Glomerular endothelial cell (primary cell): ENCODE data around the gene TTC29. TPM values are rescaled to one million over a fixed set of nuclear protein-coding genes. Genes with fewer than 3 reads are reported as not detected.

ENCODE experiments used
- DNase-seq: peaks from one replicate; pipeline ENCODE4 v3.0.0-alpha.2; 2011; ENCODE audit warnings: low read depth, low spot score; ENCODE audit errors: extremely low read depth
- total RNA-seq: library from RNA; depleted of rRNA; stranded (reverse); fragments of >200 nt; gene quantifications from 2 replicates; pipeline ENCODE4 v1.2.3, GENCODE V29; 2015

TTC29 gene
- total RNA-seq, result 3.9 and 4.2 TPM in 2 replicates

- DNase-seq, result peak; percentile 36
These were observed at the start of gene TTC29 for GRCh38 chr4:146945556-146946374. Gene TTC29, minus strand, starts transcription at chr4:146945864. Its CDS starts 5,969 bp downstream, at chr4:146939895.

GRCh38 chr4:146981651-146982050, 36.0 kb upstream of the TTC29 start:
- DNase-seq, result no peak

DNA sequence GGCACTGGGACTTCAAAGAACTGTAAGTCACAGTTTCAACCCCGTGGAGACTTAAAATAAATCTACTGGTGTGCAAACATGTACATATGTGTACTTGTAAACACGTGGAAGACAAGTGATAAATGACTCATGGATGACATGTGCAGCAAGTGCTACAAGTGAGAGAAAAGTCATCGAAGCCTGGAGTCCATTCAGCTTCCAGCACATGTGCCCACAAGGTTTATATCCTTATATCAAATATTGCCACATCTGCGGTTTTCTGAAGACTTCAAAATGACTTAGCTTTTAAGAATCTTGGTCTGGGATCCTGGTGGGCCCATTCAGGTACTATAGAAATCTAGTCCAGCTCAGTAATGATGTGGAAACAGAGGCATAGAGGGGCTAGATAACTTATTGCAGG, 33.0 kb upstream of the TTC29 start:
- no peak for DNase-seq

- no peak for DNase-seq
These were observed 30.5 kb upstream of the TTC29 start for GRCh38 chr4:146976145-146976544.

DNA sequence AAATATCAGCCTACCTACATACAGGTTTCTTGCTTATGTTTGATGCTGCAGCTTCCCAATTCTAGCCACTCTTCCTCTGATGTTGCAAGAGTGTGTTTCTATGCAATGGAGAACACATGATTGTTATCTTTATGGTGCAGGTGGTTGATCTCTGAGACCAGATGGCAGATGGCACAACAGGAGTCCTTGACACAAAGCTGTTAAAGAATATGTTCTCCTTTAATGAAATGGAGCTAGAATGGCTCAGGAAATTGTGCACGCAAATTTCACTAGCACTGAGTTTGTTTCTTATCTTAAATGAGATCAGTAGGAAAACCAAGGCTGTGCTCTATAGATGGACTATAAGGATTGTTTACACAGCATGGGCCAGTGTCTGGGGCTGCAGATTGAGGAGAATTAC, 29.9 kb upstream of the TTC29 start:
- DNase-seq, result no peak

DNA sequence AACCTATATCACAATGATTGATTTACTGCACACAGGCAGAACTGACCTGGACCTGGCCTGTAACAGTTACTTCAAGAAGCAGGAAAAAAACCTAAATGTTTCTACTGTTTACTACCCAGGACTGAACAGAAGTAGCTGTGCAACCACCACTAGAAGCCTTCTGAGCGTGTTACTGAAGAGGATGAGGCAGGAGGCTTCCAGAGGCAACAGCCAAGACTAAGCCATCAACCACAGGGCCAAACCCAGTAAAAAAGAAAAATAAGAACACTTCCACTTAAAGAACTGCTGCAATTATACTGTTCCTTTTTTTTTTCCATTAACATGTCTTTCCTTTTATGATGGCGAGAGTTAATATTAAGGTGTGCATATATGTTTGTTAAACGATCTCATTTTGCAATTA, 29.4 kb upstream of the TTC29 start:
- no peak for DNase-seq

- no peak for DNase-seq
These were observed 26.4 kb upstream of the TTC29 start for GRCh38 chr4:146972036-146972435.

- DNase-seq, result no peak
These were observed 23.5 kb upstream of the TTC29 start for GRCh38 chr4:146969126-146969525.

GRCh38 chr4:146960634-146961033, 15.0 kb upstream of the TTC29 start:
- DNase-seq, result no peak

GRCh38 chr4:146959692-146960091, 14.0 kb upstream of the TTC29 start:
- no peak for DNase-seq

- peak; percentile 45 for DNase-seq
These were observed 11.6 kb upstream of the TTC29 start for GRCh38 chr4:146957237-146957636.

- no peak for DNase-seq
These were observed 7.2 kb upstream of the TTC29 start for GRCh38 chr4:146952896-146953295.

DNA sequence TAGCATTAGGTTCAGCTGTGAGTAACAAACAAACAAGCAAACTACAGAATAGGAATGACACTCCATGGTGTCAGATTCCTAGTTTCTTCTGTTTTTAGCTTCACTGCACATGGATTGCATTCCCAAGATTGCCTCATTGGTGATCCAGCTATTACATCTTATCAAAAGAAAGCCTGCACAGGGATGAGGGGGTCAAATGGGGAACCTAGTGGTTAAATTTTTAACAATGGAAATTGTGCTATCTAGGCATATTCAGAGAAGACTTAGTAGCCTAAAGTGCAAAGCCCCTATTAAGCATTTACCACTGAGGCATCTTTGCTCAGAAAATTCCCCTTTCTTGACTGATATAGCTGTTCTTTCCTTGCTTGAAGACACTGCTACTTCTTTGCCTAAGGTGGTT, 3.9 kb upstream of the TTC29 start:
- no peak for DNase-seq

- DNase-seq, result no peak
These were observed 1.8 kb downstream of the TTC29 start for GRCh38 chr4:146943691-146944375.

GRCh38 chr4:146932116-146932515, 13.5 kb downstream of the TTC29 start:
- DNase-seq, result no peak

GRCh38 chr4:146930673-146931072, 15.0 kb downstream of the TTC29 start:
- DNase-seq, result no peak

- no peak for DNase-seq
These were observed 18.0 kb downstream of the TTC29 start for GRCh38 chr4:146927695-146928094.

DNA sequence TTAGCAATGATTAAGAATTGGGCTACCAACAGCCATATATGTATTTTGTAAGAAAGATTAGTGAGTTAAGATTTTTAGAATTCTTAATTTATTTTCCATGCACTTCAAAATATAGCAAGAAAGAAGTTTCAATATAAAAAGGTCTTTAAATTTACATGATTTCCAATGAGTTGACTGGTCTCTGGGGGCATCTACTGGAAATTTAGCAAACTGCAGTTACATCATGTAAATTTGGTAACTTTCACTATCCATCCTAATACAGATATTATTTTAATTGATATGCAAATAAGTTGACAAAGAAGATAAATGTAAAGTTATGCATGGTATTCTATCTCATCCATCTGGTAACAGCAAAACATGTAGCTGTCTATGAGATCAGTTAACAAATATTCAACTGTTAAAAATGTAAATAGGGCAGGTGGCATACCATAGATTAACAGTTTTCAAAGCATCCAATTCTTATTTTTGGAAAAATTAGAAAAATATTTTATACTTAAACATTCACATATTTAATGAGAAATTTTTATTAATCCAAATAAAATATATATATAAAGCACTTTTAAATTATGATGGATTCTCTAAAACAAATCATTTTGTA, 29.1 kb downstream of the TTC29 start:
- DNase-seq, result peak; percentile 16

- no peak for DNase-seq
These were observed 30.5 kb downstream of the TTC29 start for GRCh38 chr4:146915132-146915531.

- no peak for DNase-seq
These were observed 45.4 kb downstream of the TTC29 start for GRCh38 chr4:146900295-146900694.

- no peak for DNase-seq
These were observed 55.4 kb downstream of the TTC29 start for GRCh38 chr4:146890301-146890700.

GRCh38 chr4:146883070-146883469, 62.6 kb downstream of the TTC29 start:
- DNase-seq, result no peak
